Gastroesophageal sphincter (tissue), 4 donors: Measurements from ENCODE around the gene MMGT1. TPM values are rescaled to one million over a fixed set of nuclear protein-coding genes. Genes with fewer than 3 reads are reported as not detected.

Source experiments
- ATAC-seq: fragments of 150-250 bp; one replicate; pipeline ENCODE4 v1.9.1; 2016; ENCODE audit warnings: mild to moderate bottlenecking, moderate library complexity
- H3K27ac ChIP-seq, 4 donors: fragments of 200-600 bp; sonication (generic) in 3 of 4; 1 replicate in 3 of 4; 2 replicates in 1 of 4; pipeline ENCODE4 v1.5.1; 2016 to 2019
- H3K27me3 ChIP-seq: fragments of 200-600 bp; sonication (generic); one replicate; pipeline ENCODE4 v1.5.1; 2019
- H3K36me3 ChIP-seq, 2 donors: fragments of 200-600 bp; sonication (generic); one replicate each; pipeline ENCODE4 v1.5.1; 2019; ENCODE audit warnings: control low read depth in 1 of 2
- H3K4me1 ChIP-seq, 3 donors: fragments of 200-600 bp; sonication (generic); 1 replicate in 2 of 3; 2 replicates in 1 of 3; pipeline ENCODE4 v1.5.1; 2016 to 2019; ENCODE audit warnings: control low read depth in 2 of 3
- H3K4me3 ChIP-seq, 2 donors: fragments of 200-600 bp; sonication (generic); one replicate each; pipeline ENCODE4 v1.5.1; 2019; ENCODE audit warnings: mild to moderate bottlenecking in 1 of 2, moderate library complexity in 1 of 2
- H3K9me3 ChIP-seq, 3 donors: fragments of 200-600 bp; sonication (generic); one replicate each; pipeline ENCODE4 v1.5.1; 2017 to 2019; ENCODE audit warnings: control low read depth in 2 of 3
- CTCF ChIP-seq, 4 experiments: fragments of 200-600 bp in 2 of 4; fragments of 450-650 bp in 2 of 4; sonication (generic) in 1 of 4; IDR thresholded peaks; one replicate each; pipeline ENCODE4 v1.5.1; 2017 to 2019; ENCODE audit warnings: antibody characterized with exemption in 4 of 4, mild to moderate bottlenecking in 2 of 4, moderate library complexity in 2 of 4
- EP300 ChIP-seq: sonication (generic); formaldehyde crosslinking; IDR thresholded peaks from one replicate; pipeline ENCODE4 v1.6.1; 2017; ENCODE audit warnings: antibody characterized with exemption, mild to moderate bottlenecking
- POLR2A ChIP-seq, 2 donors: fragments of 450-650 bp; IDR thresholded peaks; one replicate each; pipeline ENCODE4 v1.6.1; 2017; ENCODE audit warnings: antibody characterized with exemption in 2 of 2, mild to moderate bottlenecking in 2 of 2, moderate library complexity in 1 of 2
- POLR2AphosphoS5 ChIP-seq: sonication (generic); formaldehyde crosslinking; IDR thresholded peaks from one replicate; pipeline ENCODE4 v1.6.1; 2017; ENCODE audit warnings: antibody characterized with exemption
- WGBS, 2 donors: methylation state at CpG; one replicate each; pipeline ENCODE4 v1.1.5; 2018; ENCODE audit warnings: low coverage in 1 of 2; 5-methylcytosine and 5-hydroxymethylcytosine counted together
- total RNA-seq, 4 donors: library from RNA; depleted of rRNA; stranded (reverse); fragments of >200 nt; gene quantifications; one replicate each; pipeline ENCODE4 v1.1.0, GENCODE V29; 2016

Gene MMGT1
- total RNA-seq, 4 donors from 2014 or later: 33.0 to 43.9 (median 40.6) TPM

GRCh38 chrX:135984256-135984655 is 10.5 kb upstream of the MMGT1 start:
- Histone ChIP-seq H3K27me3 (no peaks in the 10 kb centered on the region), H3K27ac (peak overlapping the region in 3 of 4 donors; percentile 83 to 88 (median 85)), H3K36me3 (no peaks in the 10 kb centered on the region), H3K4me1 (peaks cover 0 to 32% (median 0%) of the 10 kb centered on the region in 3 donors), H3K9me3 (no peaks in the 10 kb centered on the region), H3K4me3 (peak overlapping the region; percentile 73 to 96)
- TF ChIP-seq POLR2AphosphoS5: no peak
- no peak for TF ChIP-seq EP300
- TF ChIP-seq POLR2A (IDR thresholded peaks at IDR 0.05): no peak
- TF ChIP-seq CTCF (IDR thresholded peaks at IDR 0.05): no peak
- 38 to 86% methylated on average over 2 of the region's 2 CpGs for WGBS, 2 donors
- ATAC-seq: no peak

DNA sequence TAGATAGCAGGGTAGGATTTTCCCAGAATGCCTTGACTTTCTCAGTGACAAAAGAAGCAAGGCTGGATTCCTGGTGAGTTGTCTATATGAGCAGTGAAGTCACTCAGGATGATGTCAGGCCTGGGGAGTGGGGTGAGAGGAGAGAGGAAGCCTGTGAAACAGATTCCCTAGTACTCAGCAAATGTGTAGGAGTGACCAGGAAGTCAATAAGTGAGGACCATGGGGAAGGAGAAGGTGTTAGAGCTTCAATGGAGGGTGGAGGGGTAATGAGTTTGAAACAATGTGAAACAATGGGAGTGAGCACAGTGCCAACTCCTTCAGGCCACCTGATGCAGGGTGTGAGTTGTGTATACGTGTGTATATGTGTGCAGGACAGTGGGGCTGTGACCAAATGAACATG is 9.1 kb upstream of the MMGT1 start:
- no CpG with 5 or more reads among the region's 1 CpG for WGBS, 2 donors
- Histone ChIP-seq H3K27me3 (no peaks in the 10 kb centered on the region), H3K4me1 (peaks cover 0 to 29% (median 0%) of the 10 kb centered on the region in 3 donors), H3K4me3 (no peak overlapping the region), H3K36me3 (no peaks in the 10 kb centered on the region), H3K27ac (no peak overlapping the region), H3K9me3 (no peaks in the 10 kb centered on the region)
- TF ChIP-seq CTCF (IDR thresholded peaks at IDR 0.05): no peak
- no peak for ATAC-seq

DNA sequence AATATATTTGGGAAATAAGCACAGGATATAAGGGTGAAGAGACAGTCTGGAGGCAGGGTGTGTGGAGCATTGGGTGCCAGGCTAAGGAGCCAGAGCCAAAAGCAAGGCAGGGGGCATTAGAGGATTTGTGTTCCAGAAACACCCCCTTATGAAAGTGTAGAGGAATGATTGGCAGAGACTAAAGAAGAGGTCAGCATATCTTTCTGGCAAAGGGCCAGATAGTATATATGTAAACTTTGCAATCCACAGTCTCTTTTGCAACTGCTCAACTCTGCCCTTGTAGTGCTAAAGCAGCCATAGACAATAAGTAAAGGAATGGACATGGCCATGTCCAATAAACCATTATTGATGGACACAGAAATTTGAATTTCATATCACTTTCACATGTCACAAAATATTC is 7.9 kb upstream of the MMGT1 start:
- no peaks in the 10 kb centered on the region for H3K9me3 ChIP-seq
- ATAC-seq: no peak
- no peak overlapping the region for H3K27ac ChIP-seq
- H3K27me3 ChIP-seq: no peaks in the 10 kb centered on the region
- H3K4me3 ChIP-seq: no peak overlapping the region
- TF ChIP-seq CTCF (IDR thresholded peaks at IDR 0.05): no peak
- TF ChIP-seq POLR2A (IDR thresholded peaks at IDR 0.05): no peak
- no peak for TF ChIP-seq EP300
- no peak for TF ChIP-seq POLR2AphosphoS5
- no peaks in the 10 kb centered on the region for H3K36me3 ChIP-seq
- peaks cover 0 to 17% (median 0%) of the 10 kb centered on the region in 3 donors for H3K4me1 ChIP-seq

GRCh38 chrX:135981010-135981409 is 7.2 kb upstream of the MMGT1 start:
- WGBS, 2 donors: 69 to 86% methylated on average over 4 to 5 of the region's 5 CpGs
- Histone ChIP-seq H3K4me1 (peaks cover 0 to 11% (median 0%) of the 10 kb centered on the region in 3 donors), H3K27me3 (no peaks in the 10 kb centered on the region), H3K27ac (no peak overlapping the region), H3K9me3 (no peaks in the 10 kb centered on the region), H3K36me3 (no peaks in the 10 kb centered on the region), H3K4me3 (no peak overlapping the region)
- ATAC-seq: no peak
- TF ChIP-seq EP300 (no peak), POLR2AphosphoS5 (no peak), CTCF (IDR thresholded peaks at IDR 0.05) (no peak), POLR2A (IDR thresholded peaks at IDR 0.05) (no peak)

DNA sequence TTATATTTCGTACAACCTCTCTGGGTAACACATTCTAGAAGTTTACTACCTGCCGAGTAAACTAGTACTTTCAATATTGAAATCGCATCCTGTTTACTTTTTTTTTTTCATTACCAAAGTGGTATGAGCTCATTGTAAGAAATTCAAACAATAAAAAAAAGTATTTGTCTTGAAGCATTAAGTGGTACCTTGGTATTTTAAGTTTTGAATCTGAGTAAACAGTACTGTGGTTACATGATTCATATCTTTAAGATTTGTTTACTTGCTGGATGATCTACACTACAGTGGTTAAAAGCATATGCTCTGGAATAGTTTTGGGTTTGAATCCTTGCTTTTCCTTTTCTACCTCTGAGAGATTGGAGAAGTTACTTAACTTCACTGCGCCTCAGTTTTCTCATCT is 3.8 kb upstream of the MMGT1 start:
- no peak overlapping the region for H3K27ac ChIP-seq
- WGBS, 2 donors: 81 to 85% methylated on average over 4 of the region's 4 CpGs
- no peaks in the 10 kb centered on the region for H3K36me3 ChIP-seq
- no peak for ATAC-seq
- H3K4me3 ChIP-seq: no peak overlapping the region
- H3K9me3 ChIP-seq: no peaks in the 10 kb centered on the region
- no peaks in the 10 kb centered on the region for H3K27me3 ChIP-seq
- peaks cover 0 to 11% (median 0%) of the 10 kb centered on the region in 3 donors for H3K4me1 ChIP-seq
- TF ChIP-seq CTCF (IDR thresholded peaks at IDR 0.05): no peak
- no peak for TF ChIP-seq POLR2A (IDR thresholded peaks at IDR 0.05)
- TF ChIP-seq EP300: no peak
- no peak for TF ChIP-seq POLR2AphosphoS5
